HG02571 (cell line): ENCODE data around the gene RYR2.

Experiments
- ATAC-seq: cut with Tn5 transposase; IDR thresholded peaks from one replicate; pipeline ENCODE4 v1.9.1; 2021; ENCODE audit warnings: mild to moderate bottlenecking, moderate library complexity; ENCODE audit not compliant: unreplicated experiment

Gene RYR2

GRCh38 chr1:237416924-237417655 is 375.1 kb downstream of the RYR2 start:
- no peak for ATAC-seq

GRCh38 chr1:237428809-237429208 is 386.8 kb downstream of the RYR2 start:
- ATAC-seq, result no peak

- no peak for ATAC-seq
Observed at GRCh38 chr1:237429252-237429651, 387.3 kb downstream of the RYR2 start.

- ATAC-seq, result no peak
Observed at GRCh38 chr1:237431448-237431847, 389.5 kb downstream of the RYR2 start.

GRCh38 chr1:237440346-237440745 is 398.4 kb downstream of the RYR2 start:
- no peak for ATAC-seq

GRCh38 chr1:237444120-237444790 is 402.3 kb downstream of the RYR2 start:
- ATAC-seq, result no peak

- ATAC-seq, result no peak
Observed at GRCh38 chr1:237448042-237448441, 406.1 kb downstream of the RYR2 start.

- no peak for ATAC-seq
Observed at GRCh38 chr1:237457573-237457972, 415.6 kb downstream of the RYR2 start.

GRCh38 chr1:237467320-237467719 is 425.3 kb downstream of the RYR2 start:
- ATAC-seq, result no peak

- no peak for ATAC-seq
Observed at GRCh38 chr1:237470712-237471338, 428.8 kb downstream of the RYR2 start.

- ATAC-seq, result no peak
Observed at GRCh38 chr1:237471377-237471776, 429.4 kb downstream of the RYR2 start.

- ATAC-seq, result no peak
Observed at GRCh38 chr1:237471956-237472355, 430.0 kb downstream of the RYR2 start.

GRCh38 chr1:237473854-237474253 is 431.9 kb downstream of the RYR2 start:
- no peak for ATAC-seq

GRCh38 chr1:237478082-237478481 is 436.1 kb downstream of the RYR2 start:
- ATAC-seq, result no peak

- ATAC-seq, result no peak
Observed at GRCh38 chr1:237478842-237479241, 436.9 kb downstream of the RYR2 start.

GRCh38 chr1:237482777-237483176 is 440.8 kb downstream of the RYR2 start:
- ATAC-seq, result no peak

- no peak for ATAC-seq
Observed at GRCh38 chr1:237492359-237492758, 450.4 kb downstream of the RYR2 start.

GRCh38 chr1:237500566-237500965 is 458.6 kb downstream of the RYR2 start:
- ATAC-seq, result no peak

GRCh38 chr1:237503292-237503691 is 461.3 kb downstream of the RYR2 start:
- no peak for ATAC-seq

- peak; percentile 54 for ATAC-seq
Observed at GRCh38 chr1:237507005-237507404, 465.0 kb downstream of the RYR2 start.

GRCh38 chr1:237509748-237510147 is 467.8 kb downstream of the RYR2 start:
- no peak for ATAC-seq

- no peak for ATAC-seq
Observed at GRCh38 chr1:237525102-237525501, 483.1 kb downstream of the RYR2 start.
